HG03460 (cell line): ENCODE measurements around the gene CTDSP2.
"Not testable (repeated sequence)": the region's sequence is repeated elsewhere in the genome, so short reads cannot be mapped to it uniquely, and the experiment has no call there.

ENCODE experiments used
- ATAC-seq: cut with Tn5 transposase; IDR thresholded peaks from one replicate; pipeline ENCODE4 v1.9.1; 2021; ENCODE audit not compliant: unreplicated experiment

CTDSP2 gene

GRCh38 chr12:57836442-57837375, 9.8 kb downstream of the CTDSP2 start:
- peak; percentile 55 for ATAC-seq

- no peak for ATAC-seq
These were observed 10.9 kb downstream of the CTDSP2 start for GRCh38 chr12:57835366-57836288.

- ATAC-seq = no peak
These were observed 12.2 kb downstream of the CTDSP2 start for GRCh38 chr12:57834086-57834876.

GRCh38 chr12:57833672-57834071, 12.9 kb downstream of the CTDSP2 start:
- no peak for ATAC-seq

- ATAC-seq = no peak
These were observed 13.6 kb downstream of the CTDSP2 start for GRCh38 chr12:57832966-57833365.

GRCh38 chr12:57830393-57830792, 16.1 kb downstream of the CTDSP2 start:
- ATAC-seq = no peak

GRCh38 chr12:57829025-57829777, 17.3 kb downstream of the CTDSP2 start:
- no peak for ATAC-seq

GRCh38 chr12:57826966-57827365, 19.6 kb downstream of the CTDSP2 start:
- ATAC-seq = no peak

GRCh38 chr12:57826400-57826799, 20.1 kb downstream of the CTDSP2 start:
- no peak for ATAC-seq

GRCh38 chr12:57825451-57825850, 21.1 kb downstream of the CTDSP2 start:
- no peak for ATAC-seq

GRCh38 chr12:57823908-57824640, 22.5 kb downstream of the CTDSP2 start:
- no peak for ATAC-seq

GRCh38 chr12:57823131-57823907, 23.2 kb downstream of the CTDSP2 start:
- no peak for ATAC-seq

GRCh38 chr12:57822392-57823130, 24.0 kb downstream of the CTDSP2 start:
- no peak for ATAC-seq

GRCh38 chr12:57821474-57822214, 24.9 kb downstream of the CTDSP2 start:
- no peak for ATAC-seq

GRCh38 chr12:57821015-57821414, 25.5 kb downstream of the CTDSP2 start:
- ATAC-seq = not testable (repeated sequence)

- not testable (repeated sequence) for ATAC-seq
These were observed 26.4 kb downstream of the CTDSP2 start for GRCh38 chr12:57820119-57820518.

- not testable (repeated sequence) for ATAC-seq
These were observed 28.6 kb downstream of the CTDSP2 start for GRCh38 chr12:57817990-57818331.
